ENCODE measurements around the gene CD14.

GRCh38 chr5:140658870-140659269 lies 25.9 kb upstream of the CD14 start:
- TF ChIP-seq EZH2 (IDR thresholded peaks at IDR 0.05; ENCODE audit: insufficient read depth, poor library complexity, severe bottlenecking), result no peak
- TF ChIP-seq EZH2phosphoT487 (IDR thresholded peaks at IDR 0.05; ENCODE audit: insufficient read depth, low read depth), result no peak
